ENCODE results near the gene COL26A1. TPM values are rescaled to one million over a fixed set of nuclear protein-coding genes. Genes with fewer than 3 reads are reported as not detected.

The COL26A1 gene
- total and polyA plus RNA-seq, 2 of the 4 experiments (the other 2 are of a cell fraction): not detected

DNA sequence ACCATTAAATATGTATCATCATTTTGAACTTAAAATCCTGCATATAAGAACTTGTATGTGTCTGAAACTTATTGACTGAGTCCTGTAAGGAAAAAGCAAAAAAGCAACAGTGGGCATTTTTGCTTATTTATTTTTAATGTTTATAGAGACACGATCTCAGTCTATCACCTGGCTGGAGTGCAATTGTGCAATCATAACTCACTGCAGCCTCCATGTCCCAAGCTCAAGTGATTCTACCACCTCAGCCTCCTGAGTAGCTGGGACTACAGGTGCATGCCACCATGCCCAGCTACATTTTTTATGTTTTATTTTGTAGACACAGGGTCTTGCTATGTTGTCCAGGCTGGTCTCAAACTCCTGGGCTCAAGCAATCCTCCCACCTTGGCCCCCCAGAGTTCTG is 234.2 kb downstream of the COL26A1 start:
- CTCF ChIA-PET: no interaction called here

More for the DNA sequence above, 234.2 kb downstream of the COL26A1 start:
- H4K91ac ChIP-seq (ENCODE audit: insufficient read depth, low read depth, low read length): no peak overlapping the region
- peaks cover 3% of the 10 kb centered on the region for H3K9me3 ChIP-seq (ENCODE audit: control insufficient read depth, insufficient read depth, low read length)
- no peak overlapping the region for H2BK20ac ChIP-seq (ENCODE audit: low read depth, low read length)
- H4K20me1 ChIP-seq (ENCODE audit: insufficient read depth, low read length): no peaks in the 10 kb centered on the region
- DNase-seq (no peak), ATAC-seq (ENCODE audit: low read depth) (no peak)
- H3K4me1 ChIP-seq (ENCODE audit: control insufficient read depth, insufficient read depth, low read length): no peaks in the 10 kb centered on the region
- no peaks in the 10 kb centered on the region for H3K36me3 ChIP-seq (ENCODE audit: control insufficient read depth, insufficient read depth, low read length)
- no peak overlapping the region for H3K18ac ChIP-seq (ENCODE audit: low read depth, low read length)
- BruUV-seq (replicated peaks): no TSS peak
- no peak overlapping the region for H3K4ac ChIP-seq (ENCODE audit: low read depth, low read length)
- no peak overlapping the region for H2BK5ac ChIP-seq (ENCODE audit: low read depth, low read length, poor library complexity, severe bottlenecking)
- no peaks in the 10 kb centered on the region for H3K9me1 ChIP-seq (ENCODE audit: insufficient read depth, low read length)
- TF ChIP-seq CEBPB (IDR thresholded peaks at IDR 0.05; ENCODE audit: low read depth, low read length) (0 out of 2 replicates have a peak, but pooled peaks have one; percentile 28), SMC3 (IDR thresholded peaks at IDR 0.05; ENCODE audit: low read depth, low read length) (no peak)
- no peak overlapping the region for H3K14ac ChIP-seq (replicated peaks; ENCODE audit: low read depth, low read length)
- dilution Hi-C loops (cut with HindIII; ENCODE audit: low sequenced_read_pairs, unreplicated experiment): no loop called here
- POLR2A ChIA-PET (ENCODE audit: unreplicated experiment): no interaction called here
- H3K27ac ChIP-seq (ENCODE audit: insufficient read depth, low read length): no peak overlapping the region
- H2AK5ac ChIP-seq (ENCODE audit: low read depth, low read length): no peak overlapping the region
- no peak overlapping the region for H4K5ac ChIP-seq (ENCODE audit: low read depth, low read length)
- H2AFZ ChIP-seq (replicated peaks; ENCODE audit: low read length, poor library complexity): no peak overlapping the region
- H3K79me1 ChIP-seq (ENCODE audit: low read depth in 1 of 2, low read length in 2 of 2): no peaks in the 10 kb centered on the region
- no peak overlapping the region for H3K4me3 ChIP-seq (ENCODE audit: insufficient read depth, low read depth, low read length)
- in situ Hi-C loops (cut with MboI; ENCODE audit: low sequenced_read_pairs): no loop called here
- peaks cover 25% of the 10 kb centered on the region for H3K27me3 ChIP-seq (ENCODE audit: control insufficient read depth, insufficient read depth, low read length)
- no peak overlapping the region for H2BK120ac ChIP-seq (ENCODE audit: low read depth, low read length)
- intact Hi-C loops (cut with micrococcal nuclease): no loop called here
- no peak overlapping the region for H2AK9ac ChIP-seq (replicated peaks; ENCODE audit: low read depth, low read length, poor library complexity)
- no peak overlapping the region for H3K9ac ChIP-seq (ENCODE audit: low read depth, low read length)
- H3K56ac ChIP-seq (ENCODE audit: extremely low read depth, insufficient read depth, low read length): no peak overlapping the region
- no peak overlapping the region for H2BK15ac ChIP-seq (ENCODE audit: low read depth, low read length)
- no peak overlapping the region for H4K8ac ChIP-seq (ENCODE audit: low read depth in 2 of 2, low read length in 2 of 2)
- H3K23ac ChIP-seq (ENCODE audit: low read depth, low read length): no peak overlapping the region
- WGBS, 2 experiments (ENCODE audit: extremely low coverage in 2 of 2, insufficient read length in 1 of 2): no CpG with 5 or more reads among the region's 1 CpG
- H3K4me2 ChIP-seq (ENCODE audit: low read depth, low read length): no peak overlapping the region
